ENCODE measurements around the gene ACTN4. TPM values are rescaled to one million over a fixed set of nuclear protein-coding genes. Genes with fewer than 3 reads are reported as not detected.

Gene ACTN4
- total and polyA plus RNA-seq, 3 donors from 2014 or later: 112 to 158 (median 135) TPM

DNA sequence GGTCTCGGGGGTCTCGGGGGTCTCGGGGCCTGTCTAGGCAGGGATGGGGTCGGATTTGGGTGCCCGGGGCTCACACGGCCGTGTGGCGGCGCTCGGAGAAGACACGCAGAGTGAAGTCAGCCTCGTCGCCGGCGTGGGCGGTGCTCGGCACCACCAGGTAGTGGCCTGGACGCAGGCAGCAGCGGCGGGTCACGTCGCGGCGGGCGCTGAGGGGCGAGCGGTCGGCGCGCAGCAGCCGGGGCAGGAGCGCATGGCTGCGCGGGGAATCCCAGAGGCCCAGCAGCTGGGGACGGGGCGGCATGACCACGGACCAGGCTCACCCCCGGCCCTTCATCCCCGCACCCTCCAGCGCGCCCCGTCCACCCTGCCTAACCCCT lies 88.6 kb downstream of the ACTN4 start:
- Histone ChIP-seq H3K27me3 (no peaks in the 10 kb centered on the region), H3K9me3 (no peaks in the 10 kb centered on the region), H3K4me3 (peak overlapping the region; percentile 43 to 51), H3K27ac (no peak overlapping the region), H3K4me1 (peaks cover 15% of the 10 kb centered on the region), H3K36me3 (ENCODE audit: low read depth, missing control alignments) (no peaks in the 10 kb centered on the region)
- TF ChIP-seq CTCF (IDR thresholded peaks at IDR 0.05) (no peak), POLR2A (IDR thresholded peaks at IDR 0.05) (no peak)
- 7 to 8% methylated on average over 4 to 6 of the region's 42 CpGs for WGBS, 2 donors
- intact Hi-C loops (cut with DNase I; ENCODE audit: low total_unique reads): no loop called here
- peak; percentile 54 for DNase-seq

- no peaks in the 10 kb centered on the region for H3K9me3 ChIP-seq
- intact Hi-C loops (cut with DNase I; ENCODE audit: low total_unique reads): no loop called here
- DNase-seq: no peak
- WGBS, 2 donors: 10 to 16% methylated on average over 28 to 33 of the region's 36 CpGs
- H3K27me3 ChIP-seq: no peaks in the 10 kb centered on the region
- H3K4me1 ChIP-seq: peaks cover 14% of the 10 kb centered on the region
- H3K36me3 ChIP-seq (ENCODE audit: low read depth, missing control alignments): no peaks in the 10 kb centered on the region
- no peak overlapping the region for H3K27ac ChIP-seq
- no peak for TF ChIP-seq CTCF (IDR thresholded peaks at IDR 0.05)
- no peak for TF ChIP-seq POLR2A (IDR thresholded peaks at IDR 0.05)
- peak overlapping the region; percentile 43 to 51 for H3K4me3 ChIP-seq
These were observed 89.2 kb downstream of the ACTN4 start for GRCh38 chr19:38736413-38737280.

DNA sequence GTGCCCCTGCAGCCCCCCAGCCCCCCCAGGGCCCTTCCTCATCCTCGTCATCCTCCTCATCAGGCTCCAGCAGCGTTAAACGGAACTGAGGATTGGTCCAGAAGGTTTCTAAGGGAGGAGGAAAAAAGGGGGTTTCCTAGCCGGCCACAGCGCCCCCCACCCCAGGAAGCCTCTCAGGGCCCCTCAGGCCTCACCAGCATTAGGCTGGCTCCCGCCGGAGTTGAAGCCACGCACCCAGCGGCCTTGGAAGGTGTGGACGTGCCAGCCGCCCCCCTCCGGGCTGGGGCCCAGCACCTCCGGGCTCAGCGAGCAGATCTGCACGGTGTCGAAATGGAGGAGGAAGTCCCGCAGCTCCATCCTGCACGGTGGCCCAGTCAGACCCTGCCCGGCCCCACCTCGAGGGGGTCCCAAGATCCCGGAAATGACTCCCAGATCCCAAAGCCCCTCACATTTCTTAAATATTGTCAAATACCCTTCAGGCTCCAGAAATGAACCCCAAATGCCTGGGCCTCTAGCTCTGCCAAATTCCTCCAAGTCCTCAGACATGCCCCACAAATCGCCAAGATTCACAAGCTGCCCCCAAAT lies 89.9 kb downstream of the ACTN4 start:
- Histone ChIP-seq H3K27ac (no peak overlapping the region), H3K4me1 (peaks cover 7% of the 10 kb centered on the region), H3K36me3 (ENCODE audit: low read depth, missing control alignments) (no peaks in the 10 kb centered on the region), H3K9me3 (no peaks in the 10 kb centered on the region), H3K4me3 (no peak overlapping the region), H3K27me3 (no peaks in the 10 kb centered on the region)
- WGBS, 2 donors: 49 to 57% methylated on average over 8 to 22 of the region's 22 CpGs
- intact Hi-C loops (cut with DNase I; ENCODE audit: low total_unique reads): no loop called here
- DNase-seq: no peak
- TF ChIP-seq POLR2A (IDR thresholded peaks at IDR 0.05): no peak
- TF ChIP-seq CTCF (IDR thresholded peaks at IDR 0.05): no peak

GRCh38 chr19:38737921-38738737 lies 90.7 kb downstream of the ACTN4 start:
- no peak for TF ChIP-seq CTCF (IDR thresholded peaks at IDR 0.05)
- no peak for TF ChIP-seq POLR2A (IDR thresholded peaks at IDR 0.05)
- DNase-seq: no peak
- Histone ChIP-seq H3K9me3 (no peaks in the 10 kb centered on the region), H3K4me3 (no peak overlapping the region), H3K36me3 (ENCODE audit: low read depth, missing control alignments) (no peaks in the 10 kb centered on the region), H3K27me3 (no peaks in the 10 kb centered on the region), H3K4me1 (peaks cover 4% of the 10 kb centered on the region), H3K27ac (no peak overlapping the region)
- whole genome bisulfite sequencing, 2 donors: 94 to 98% methylated on average over 10 to 21 of the region's 21 CpGs
- intact Hi-C loops (cut with DNase I; ENCODE audit: low total_unique reads): no loop called here
